GM19452 (cell line): ENCODE data around the gene TSPAN18.

Experiments used
- ATAC-seq: cut with Tn5 transposase; IDR thresholded peaks from one replicate; pipeline ENCODE4 v1.9.1; 2021; ENCODE audit not compliant: unreplicated experiment

Gene TSPAN18

DNA sequence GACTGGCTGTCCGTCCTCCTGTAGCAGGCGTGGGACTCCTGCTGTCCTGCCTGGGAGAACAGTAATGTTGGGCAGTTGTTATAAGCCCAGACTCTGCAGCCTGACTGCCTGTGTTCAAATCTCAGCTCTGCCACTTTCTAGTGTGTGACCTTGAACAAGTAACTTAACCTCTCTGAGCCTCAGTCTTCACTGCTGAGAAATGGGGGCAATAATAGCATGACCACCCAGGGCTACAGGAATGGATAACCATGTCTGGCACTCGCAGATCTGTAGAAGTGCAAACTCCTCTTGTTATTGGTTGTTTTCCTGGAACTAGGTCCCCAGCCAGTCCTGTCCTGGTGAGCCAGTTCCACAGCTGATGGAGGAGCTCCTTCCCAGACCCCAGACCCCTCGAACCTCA is 154.2 kb downstream of the TSPAN18 start:
- no peak for ATAC-seq

DNA sequence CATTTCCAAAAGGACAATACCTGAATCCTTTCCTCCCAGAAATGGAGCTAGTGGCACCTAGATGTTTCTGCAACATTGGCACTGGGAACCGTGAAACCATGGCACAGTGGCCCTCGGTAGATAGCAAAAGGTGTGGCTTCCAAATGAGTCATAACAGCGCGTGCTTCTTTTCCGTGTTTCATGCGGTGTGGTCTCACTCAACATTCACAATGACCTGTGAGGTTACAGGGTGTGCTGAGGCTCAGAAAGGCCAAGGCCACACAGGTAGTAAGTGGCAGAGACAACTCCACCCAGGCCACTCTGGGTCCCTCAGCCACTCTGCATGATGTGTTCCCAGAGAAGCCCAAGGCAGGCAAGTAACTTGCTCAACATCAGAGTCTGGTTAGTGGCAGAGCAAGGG is 156.5 kb downstream of the TSPAN18 start:
- no peak for ATAC-seq

- no peak for ATAC-seq
Measured at GRCh38 chr11:44884056-44884455, 157.3 kb downstream of the TSPAN18 start.

- ATAC-seq = no peak
Measured at GRCh38 chr11:44885065-44885810, 158.5 kb downstream of the TSPAN18 start.

- ATAC-seq = no peak
Measured at GRCh38 chr11:44885919-44886789, 159.4 kb downstream of the TSPAN18 start.

GRCh38 chr11:44886790-44887140 is 160.0 kb downstream of the TSPAN18 start:
- ATAC-seq = no peak

- ATAC-seq = no peak
Measured at GRCh38 chr11:44887636-44888035, 160.9 kb downstream of the TSPAN18 start.

GRCh38 chr11:44889266-44889665 is 162.5 kb downstream of the TSPAN18 start:
- ATAC-seq = no peak

DNA sequence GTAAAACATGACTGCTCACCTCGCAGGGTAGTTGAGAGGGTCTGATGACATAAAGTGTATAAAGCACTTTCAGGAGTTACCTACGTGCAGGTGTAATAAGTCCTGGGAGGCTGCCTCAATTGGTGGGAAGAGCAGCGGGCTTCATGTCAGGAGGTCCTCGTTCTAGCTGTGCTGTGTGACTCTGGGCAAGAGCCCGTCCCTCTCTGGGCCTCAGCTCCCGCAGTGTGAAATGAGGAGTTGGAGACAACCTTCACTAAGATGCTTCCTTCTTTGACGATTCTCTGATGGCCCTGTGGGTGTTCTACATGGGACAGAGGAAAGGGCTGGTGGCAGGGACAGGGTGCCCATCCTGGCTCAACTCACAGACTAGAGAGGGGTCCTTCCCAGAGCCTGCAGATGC is 166.1 kb downstream of the TSPAN18 start:
- ATAC-seq = no peak

DNA sequence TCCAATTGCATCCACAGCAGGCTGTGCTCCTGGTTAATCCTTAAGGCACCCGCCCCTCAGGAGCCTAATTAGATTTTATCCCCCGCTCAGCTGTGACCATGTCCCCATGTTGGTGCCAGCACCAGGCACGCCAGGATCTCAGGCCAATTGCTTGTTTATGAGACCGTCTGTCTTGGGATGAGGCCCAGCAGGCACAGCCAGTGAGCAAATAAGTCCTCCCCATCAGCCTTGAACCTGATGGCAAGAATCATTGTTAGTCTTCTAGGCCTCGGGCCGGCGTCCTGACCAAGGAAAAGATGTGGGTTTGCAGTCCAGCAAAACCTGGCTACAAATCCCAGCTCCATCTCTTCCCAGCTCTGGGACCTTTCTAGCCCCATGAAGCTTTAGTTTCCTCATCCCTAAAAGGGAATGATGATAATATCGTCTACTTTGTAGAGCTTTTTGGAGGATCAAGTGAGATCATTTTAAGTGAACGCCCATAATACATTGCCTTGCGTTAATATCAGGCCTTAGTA is 166.6 kb downstream of the TSPAN18 start:
- no peak for ATAC-seq

DNA sequence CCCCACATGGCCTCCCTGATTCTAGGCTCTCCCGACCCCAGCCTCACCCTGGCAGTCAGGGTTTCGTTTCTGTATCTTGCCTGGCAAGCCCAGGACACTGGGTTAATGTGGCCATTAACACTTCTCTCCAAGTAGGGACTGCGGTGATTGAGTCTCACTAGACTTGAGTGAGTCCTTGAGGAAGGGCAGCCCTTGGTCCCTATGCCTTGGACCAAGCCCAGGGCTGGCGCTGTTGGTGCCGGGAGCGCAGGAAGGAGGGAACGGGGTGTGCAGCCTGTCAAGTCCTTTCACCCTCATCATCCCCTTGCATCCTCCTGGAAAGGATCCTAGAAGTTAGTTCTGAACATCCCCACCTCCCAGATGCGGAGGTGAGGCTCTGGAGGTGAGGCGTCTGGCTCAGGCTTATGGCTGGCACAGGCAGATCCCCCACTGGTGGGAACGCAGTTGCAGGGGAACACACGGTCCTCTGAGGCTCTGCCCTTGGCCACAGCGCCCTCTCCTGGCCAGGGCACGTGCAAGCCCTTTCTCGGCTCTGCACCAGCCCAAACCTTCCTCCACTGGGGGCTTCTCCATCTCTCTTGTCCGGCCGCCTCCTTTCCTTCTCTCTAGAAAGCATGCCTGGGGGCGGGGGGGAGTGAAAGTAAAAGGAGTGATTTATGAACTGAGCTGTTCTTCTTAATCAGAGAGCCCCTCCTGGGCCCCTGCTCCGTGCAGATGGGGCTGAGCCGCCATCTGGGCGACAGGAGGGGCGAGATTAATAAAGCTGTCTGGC is 167.3 kb downstream of the TSPAN18 start:
- peak; percentile 76 for ATAC-seq

DNA sequence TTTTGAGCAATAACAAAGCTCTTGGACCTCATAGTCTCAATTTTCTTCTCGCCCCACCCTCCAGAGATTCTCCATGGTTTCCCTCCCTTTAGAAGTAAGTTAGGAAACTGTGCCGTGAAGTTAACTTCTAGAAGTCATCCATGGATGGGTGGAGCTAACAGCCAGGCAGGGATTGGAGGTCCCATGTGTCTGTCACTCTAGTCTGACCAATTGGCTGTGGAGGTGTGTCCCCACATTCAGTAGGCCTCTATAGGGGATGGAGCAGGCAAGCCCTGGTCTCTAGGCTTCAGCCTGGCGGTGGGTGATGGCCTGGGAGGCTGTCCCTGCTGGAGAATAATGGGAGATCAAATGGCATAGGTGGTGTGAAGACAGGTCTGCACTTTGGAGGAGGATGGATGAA is 173.2 kb downstream of the TSPAN18 start:
- ATAC-seq = no peak

- no peak for ATAC-seq
Measured at GRCh38 chr11:44901120-44901633, 174.4 kb downstream of the TSPAN18 start.

GRCh38 chr11:44901786-44902185 is 175.0 kb downstream of the TSPAN18 start:
- ATAC-seq = no peak

DNA sequence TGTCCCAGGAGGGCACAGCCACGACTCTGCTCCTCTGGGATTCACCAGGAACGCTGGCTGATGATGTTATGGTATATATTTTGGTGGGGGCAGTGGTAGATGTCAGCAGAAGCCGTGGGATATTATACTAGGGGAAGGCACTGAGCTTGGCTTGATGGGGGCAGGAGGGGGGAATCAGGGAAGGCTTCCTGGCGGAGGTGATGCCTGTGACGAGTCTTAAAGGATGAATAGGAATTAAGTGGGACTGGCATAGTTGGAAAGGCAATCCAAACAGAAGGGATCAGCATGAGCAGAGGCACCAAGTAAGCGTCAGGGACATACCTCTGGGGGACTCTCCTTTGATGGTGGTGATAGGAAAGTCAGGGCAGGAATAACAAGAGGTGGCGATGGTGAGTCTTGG is 176.3 kb downstream of the TSPAN18 start:
- ATAC-seq = no peak

DNA sequence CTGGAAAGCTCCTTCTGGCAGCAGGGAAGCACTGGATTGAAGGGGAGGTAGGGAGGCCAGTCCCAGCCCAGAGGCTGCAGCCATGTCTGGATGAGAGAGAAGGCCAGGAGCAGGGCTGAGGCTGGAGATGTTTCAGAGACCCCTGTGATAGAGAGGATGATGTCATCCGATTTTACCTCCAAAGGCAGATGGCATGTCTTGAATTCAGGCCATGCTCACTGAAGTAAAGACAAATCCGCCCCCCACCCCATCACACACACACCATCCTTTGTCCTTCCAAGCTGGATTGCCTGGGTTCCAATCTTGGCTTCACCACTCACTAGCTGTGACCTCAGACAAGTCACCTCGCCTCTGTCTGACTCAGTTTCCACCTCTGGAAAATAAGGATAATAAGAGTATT is 176.8 kb downstream of the TSPAN18 start:
- ATAC-seq = no peak

DNA sequence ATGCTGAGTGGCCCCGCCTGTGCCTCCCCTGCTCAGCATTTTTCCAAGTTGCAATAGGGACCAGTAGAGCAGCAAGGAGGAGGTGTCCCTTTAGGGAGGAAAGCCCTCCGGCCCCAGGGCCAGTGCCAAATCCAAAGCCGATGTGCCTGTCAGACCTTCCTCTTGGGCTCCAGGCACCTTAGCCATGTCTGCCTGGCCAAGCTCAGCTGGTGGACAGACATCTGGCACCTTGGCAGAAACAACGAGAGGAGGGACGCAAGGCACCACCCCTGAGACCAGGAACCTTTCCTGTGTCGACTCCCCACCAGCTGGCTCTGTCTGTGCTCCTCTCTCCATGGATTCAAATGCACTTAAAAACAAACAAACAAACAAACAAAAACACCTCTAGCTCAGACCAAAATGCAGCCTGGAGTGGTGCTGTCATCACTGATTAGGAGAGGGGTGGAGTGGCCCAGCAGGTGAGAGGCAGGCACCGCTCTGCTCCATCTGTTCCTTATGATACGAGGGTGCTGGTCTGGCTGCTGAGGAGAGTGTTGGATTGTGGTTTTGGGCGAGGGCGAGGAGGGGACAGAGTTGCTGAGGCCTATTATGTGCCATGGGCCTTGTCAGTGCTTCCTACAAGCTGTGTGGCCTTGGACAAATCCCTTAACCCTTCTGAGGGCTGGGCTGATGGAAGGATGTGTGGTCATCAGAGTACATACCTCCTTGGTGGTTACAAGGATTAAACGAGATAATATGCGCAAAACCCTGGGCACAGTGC is 177.7 kb downstream of the TSPAN18 start:
- ATAC-seq = no peak

- ATAC-seq = no peak
Measured at GRCh38 chr11:44905131-44905866, 178.5 kb downstream of the TSPAN18 start.

DNA sequence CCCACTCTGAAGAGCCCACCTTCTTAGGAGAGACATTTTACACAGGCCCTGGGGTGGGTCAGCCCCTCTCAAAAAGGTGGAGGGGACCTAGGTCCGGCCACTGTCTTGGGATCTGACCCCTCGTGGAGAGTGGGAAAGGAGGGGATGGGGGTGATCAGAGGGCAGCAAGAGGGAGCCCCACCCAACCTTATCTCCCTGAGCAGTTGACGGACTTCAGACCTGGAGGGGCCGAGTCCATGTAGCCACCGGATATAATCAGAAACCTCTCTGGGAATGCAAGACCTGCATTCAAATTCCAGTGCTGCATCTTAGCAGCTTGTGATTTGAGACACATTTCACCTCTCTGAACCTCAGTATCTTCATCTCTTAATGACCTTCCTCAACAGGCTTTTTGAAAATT is 179.9 kb downstream of the TSPAN18 start:
- no peak for ATAC-seq

DNA sequence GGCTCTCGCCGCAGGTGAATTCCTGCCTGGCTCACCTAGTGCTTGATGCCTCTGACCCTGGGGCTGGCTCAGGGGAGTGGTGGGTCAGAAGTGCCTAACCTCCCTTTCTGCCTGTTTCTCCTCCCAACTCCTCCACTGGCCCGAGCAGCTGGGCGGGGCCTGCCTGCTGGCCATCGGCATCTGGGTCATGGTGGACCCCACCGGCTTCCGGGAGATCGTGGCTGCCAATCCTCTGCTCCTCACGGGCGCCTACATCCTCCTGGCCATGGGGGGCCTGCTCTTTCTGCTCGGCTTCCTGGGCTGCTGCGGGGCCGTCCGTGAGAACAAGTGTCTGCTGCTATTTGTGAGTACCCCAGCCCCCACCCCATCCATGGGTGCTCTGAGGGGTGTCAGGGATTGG is 182.8 kb downstream of the TSPAN18 start:
- no peak for ATAC-seq
